ENCODE data around the gene MUC20. TPM values are rescaled to one million over a fixed set of nuclear protein-coding genes. Genes with fewer than 3 reads are reported as not detected.

Gene MUC20
- total and polyA plus RNA-seq, 9 donors: 1.5 to 25.5 (median 11.0) TPM

DNA sequence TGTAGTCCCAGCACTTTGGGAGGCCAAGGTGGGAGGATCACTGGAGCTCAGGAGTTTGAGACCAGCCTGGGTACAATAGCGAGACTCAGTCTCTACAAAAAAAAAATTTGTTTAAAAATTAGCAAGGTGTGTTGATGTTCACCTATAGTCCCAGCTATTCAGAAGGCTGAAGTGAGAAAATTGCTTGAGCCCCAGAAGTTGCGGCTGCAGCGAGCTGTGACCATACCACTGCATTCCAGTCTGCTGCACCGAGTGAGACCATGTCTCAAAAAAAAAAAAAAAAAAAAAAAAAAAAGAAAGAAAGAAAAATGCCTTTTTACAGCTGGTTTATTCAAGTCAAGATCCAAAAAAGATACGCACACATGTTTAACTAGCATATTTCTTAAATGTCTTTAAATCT, 17.0 kb upstream of the MUC20 start:
- H3K27ac ChIP-seq: no peak overlapping the region
- no peak overlapping the region for H3K4me3 ChIP-seq
- no peak for DNase-seq
- TF ChIP-seq EP300 (IDR thresholded peaks at IDR 0.05) (no peak), POLR2A (IDR thresholded peaks at IDR 0.05) (no peak)
- TF ChIP-seq, protein P1, sequence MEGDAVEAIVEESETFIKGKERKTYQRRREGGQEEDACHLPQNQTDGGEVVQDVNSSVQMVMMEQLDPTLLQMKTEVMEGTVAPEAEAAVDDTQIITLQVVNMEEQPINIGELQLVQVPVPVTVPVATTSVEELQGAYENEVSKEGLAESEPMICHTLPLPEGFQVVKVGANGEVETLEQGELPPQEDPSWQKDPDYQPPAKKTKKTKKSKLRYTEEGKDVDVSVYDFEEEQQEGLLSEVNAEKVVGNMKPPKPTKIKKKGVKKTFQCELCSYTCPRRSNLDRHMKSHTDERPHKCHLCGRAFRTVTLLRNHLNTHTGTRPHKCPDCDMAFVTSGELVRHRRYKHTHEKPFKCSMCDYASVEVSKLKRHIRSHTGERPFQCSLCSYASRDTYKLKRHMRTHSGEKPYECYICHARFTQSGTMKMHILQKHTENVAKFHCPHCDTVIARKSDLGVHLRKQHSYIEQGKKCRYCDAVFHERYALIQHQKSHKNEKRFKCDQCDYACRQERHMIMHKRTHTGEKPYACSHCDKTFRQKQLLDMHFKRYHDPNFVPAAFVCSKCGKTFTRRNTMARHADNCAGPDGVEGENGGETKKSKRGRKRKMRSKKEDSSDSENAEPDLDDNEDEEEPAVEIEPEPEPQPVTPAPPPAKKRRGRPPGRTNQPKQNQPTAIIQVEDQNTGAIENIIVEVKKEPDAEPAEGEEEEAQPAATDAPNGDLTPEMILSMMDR (IDR thresholded peaks at IDR 0.05): no peak
- no peaks in the 10 kb centered on the region for H3K27me3 ChIP-seq
- no peaks in the 10 kb centered on the region for H3K36me3 ChIP-seq
- no peaks in the 10 kb centered on the region for H3K9me3 ChIP-seq
- intact Hi-C loops (cut with DNase I): no loop called here
- WGBS, 3 donors: 78 to 95% (median 86%) methylated on average over 5 of the region's 5 CpGs
- no peaks in the 10 kb centered on the region for H3K4me1 ChIP-seq (ENCODE audit: insufficient read depth)

DNA sequence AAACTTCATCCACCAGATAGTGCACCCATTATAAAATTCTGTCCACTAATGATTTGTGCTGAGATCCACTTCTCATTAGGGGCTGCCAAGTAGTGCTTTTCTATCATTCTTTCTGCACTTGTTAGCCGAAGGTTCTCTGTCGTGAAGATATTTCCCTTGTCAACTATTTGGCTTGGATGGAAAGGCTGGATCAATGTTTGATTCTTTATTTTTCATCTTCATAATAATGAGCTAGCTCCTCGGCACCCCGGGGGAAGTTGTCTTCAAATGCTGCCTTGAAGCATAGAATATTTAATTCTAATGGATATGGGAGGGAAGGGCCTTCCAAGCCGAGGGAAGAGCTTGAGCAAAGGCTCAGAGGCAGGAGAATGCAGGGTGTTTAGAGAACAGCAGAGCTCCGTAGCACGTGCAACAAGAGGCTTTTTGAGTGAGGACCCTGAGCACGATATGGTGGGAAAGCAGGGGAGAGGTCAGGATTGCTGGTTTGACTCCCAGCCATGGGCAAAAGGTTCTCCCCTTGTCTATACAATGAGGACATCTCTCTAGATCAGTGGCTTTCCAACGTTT, 16.3 kb upstream of the MUC20 start:
- no peak overlapping the region for H3K4me3 ChIP-seq
- H3K27me3 ChIP-seq: no peaks in the 10 kb centered on the region
- DNase-seq: no peak
- no peaks in the 10 kb centered on the region for H3K4me1 ChIP-seq (ENCODE audit: insufficient read depth)
- intact Hi-C loops (cut with DNase I): no loop called here
- no peaks in the 10 kb centered on the region for H3K36me3 ChIP-seq
- WGBS, 3 donors: 51 to 71% (median 63%) methylated on average over 9 of the region's 9 CpGs
- H3K9me3 ChIP-seq: no peaks in the 10 kb centered on the region
- no peak overlapping the region for H3K27ac ChIP-seq
- TF ChIP-seq POLR2A (IDR thresholded peaks at IDR 0.05): no peak

DNA sequence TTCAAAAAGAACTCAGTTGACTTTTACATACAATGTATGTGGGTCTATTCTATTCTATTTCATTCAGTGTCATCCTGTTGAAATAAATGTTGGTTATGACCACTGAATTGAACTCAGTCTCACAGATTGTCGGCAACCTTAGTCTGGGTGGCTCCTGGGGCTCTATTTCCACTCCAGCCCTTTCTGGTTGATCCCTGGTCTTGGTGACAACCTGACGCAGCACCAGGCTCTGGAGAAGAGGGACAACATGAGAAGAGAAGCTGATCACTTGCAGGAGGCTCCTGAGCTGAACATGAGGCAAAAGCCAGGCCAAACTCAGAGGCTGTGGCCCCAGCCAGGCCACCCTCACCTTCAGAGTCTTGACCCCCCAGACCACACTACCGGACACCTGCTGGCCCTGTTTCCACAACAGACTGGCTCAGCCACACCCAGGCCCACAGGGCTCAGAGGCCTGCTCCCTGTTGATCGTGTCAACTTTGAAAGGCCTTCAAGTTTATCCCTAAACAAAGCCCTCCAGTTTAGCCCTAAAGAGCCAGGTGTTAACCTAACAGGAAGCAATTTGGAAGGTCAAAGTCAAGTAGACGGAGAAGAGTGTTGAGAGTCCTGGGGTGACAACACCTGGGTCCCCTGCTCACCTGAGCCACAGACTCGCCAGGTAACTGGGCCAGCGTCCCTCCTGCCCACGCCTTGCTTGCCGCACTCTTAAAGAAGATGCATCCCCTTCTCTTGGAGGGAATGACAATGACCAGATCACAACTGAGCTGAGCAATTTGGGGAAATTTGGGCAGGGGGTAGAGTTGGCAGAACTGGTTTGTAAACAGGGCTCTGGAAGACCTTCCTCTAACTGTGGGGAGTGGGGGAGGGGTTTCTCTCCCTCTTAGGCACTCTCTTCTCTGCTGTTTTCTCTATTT, 15.4 kb upstream of the MUC20 start:
- WGBS, 3 donors: 82 to 86% (median 84%) methylated on average over 9 of the region's 9 CpGs
- no peaks in the 10 kb centered on the region for H3K4me1 ChIP-seq (ENCODE audit: insufficient read depth)
- no peak for DNase-seq
- no peaks in the 10 kb centered on the region for H3K27me3 ChIP-seq
- no peak overlapping the region for H3K27ac ChIP-seq
- H3K9me3 ChIP-seq: no peaks in the 10 kb centered on the region
- H3K4me3 ChIP-seq: no peak overlapping the region
- intact Hi-C loops (cut with DNase I): no loop called here
- H3K36me3 ChIP-seq: no peaks in the 10 kb centered on the region
- TF ChIP-seq POLR2A (IDR thresholded peaks at IDR 0.05) (no peak), EP300 (IDR thresholded peaks at IDR 0.05) (no peak)
- TF ChIP-seq, protein P1 (IDR thresholded peaks at IDR 0.05): no peak

DNA sequence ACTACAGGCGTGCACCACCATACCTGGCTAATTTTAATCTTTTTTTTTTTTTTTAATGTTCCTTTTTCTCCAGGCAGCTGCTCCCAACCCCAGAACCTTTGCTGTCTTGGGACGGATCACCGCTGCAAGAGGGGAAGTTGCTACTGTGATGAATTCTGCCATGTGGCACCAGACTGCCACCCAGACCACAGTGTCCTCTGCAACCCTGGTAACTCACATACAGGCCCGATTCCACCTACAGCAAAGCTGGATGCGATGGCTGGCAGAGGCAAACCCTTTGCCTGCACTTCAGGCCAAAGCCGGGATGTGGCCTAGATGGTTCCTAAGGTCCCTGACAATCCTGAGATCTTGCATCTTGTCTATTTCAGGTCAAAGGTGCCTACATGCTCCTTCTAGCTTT, 12.7 kb upstream of the MUC20 start:
- no peak for TF ChIP-seq EP300 (IDR thresholded peaks at IDR 0.05)
- TF ChIP-seq POLR2A (IDR thresholded peaks at IDR 0.05): no peak
- TF ChIP-seq, protein P1 (IDR thresholded peaks at IDR 0.05): no peak
- intact Hi-C loops (cut with DNase I): no loop called here
- no peak for DNase-seq
- Histone ChIP-seq H3K9me3 (no peaks in the 10 kb centered on the region), H3K27me3 (no peaks in the 10 kb centered on the region), H3K27ac (no peak overlapping the region), H3K36me3 (no peaks in the 10 kb centered on the region), H3K4me3 (no peak overlapping the region), H3K4me1 (ENCODE audit: insufficient read depth) (no peaks in the 10 kb centered on the region)
- WGBS, 3 donors: 85 to 97% (median 90%) methylated on average over 6 of the region's 6 CpGs

Data from ovary (tissue), 9 donors.